ENCODE data around the gene DPP10.

DPP10 gene

DNA sequence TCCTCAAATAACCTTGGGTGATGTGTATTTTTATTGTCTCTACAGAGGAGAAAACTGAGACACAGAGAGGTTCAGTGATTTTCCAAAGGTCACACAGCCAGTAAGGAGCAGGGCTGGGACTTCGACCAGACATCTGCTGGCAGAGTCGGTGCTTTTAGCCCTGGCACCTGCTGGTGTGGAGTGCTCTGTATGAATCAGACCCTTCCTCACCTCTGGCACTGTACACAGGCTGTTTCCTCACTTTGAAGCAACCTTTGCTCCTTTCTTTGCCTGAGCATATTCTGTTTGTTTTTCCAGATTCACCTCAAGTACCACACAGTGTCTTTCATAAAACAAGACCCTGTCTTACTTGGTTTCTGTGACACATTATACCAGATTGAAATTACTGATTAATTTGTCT lies 107.9 kb downstream of the DPP10 start:
- no peak overlapping the region for H3K27ac ChIP-seq
- TF ChIP-seq ZFX (IDR thresholded peaks at IDR 0.05) (no peak), CTCF (conservative IDR thresholded peaks at IDR 0.05) (no peak)

DNA sequence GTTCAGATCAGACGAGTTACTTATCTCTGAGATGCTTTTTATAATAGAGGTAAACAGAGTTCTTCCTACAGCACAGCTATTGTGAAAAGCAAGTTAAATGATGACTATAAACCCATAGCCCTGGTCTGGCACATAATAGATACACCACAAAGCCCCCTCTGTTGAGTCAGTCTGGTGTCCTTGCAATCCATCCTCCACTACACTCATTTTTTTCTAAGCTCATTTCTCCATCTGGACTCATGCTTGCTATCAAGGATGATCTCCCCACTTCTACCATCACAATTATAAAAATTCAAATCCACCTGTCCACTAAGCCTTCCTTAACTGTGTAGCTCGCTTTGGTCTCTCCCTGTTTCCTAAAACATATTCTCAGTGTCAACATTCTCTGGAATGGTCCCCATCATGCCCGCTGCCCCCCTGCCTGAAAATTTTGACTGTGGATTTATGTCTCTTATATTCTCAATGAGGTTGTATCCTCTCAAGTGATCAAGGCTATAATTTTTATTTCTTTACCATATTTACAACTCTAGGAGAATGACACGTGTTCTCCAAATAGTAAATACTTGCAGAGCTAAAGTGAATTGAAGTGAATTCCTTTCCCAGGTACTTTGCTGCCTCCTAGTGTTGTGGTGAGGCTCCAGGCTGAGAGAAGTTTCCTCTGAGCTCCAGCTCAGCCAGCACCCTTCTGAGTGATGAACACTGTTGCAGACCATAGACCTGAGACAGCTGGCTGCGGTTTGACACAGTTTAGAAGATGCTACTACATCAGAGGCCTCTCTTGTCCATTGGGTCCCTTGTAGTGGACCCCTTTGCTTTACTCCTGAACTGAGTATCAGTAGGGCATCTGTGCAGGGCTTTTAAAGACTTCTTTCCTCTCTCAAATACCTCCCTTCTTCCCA lies 108.7 kb downstream of the DPP10 start:
- no peak for TF ChIP-seq ZFX (IDR thresholded peaks at IDR 0.05)
- peak; percentile 87 for TF ChIP-seq CTCF (conservative IDR thresholded peaks at IDR 0.05)
- no peak overlapping the region for H3K27ac ChIP-seq

GRCh38 chr2:114553027-114553426 lies 110.6 kb downstream of the DPP10 start:
- no peak for TF ChIP-seq ZFX (IDR thresholded peaks at IDR 0.05)
- TF ChIP-seq CTCF (conservative IDR thresholded peaks at IDR 0.05) = no peak
- no peak overlapping the region for H3K27ac ChIP-seq

- no peak overlapping the region for H3K27ac ChIP-seq
- TF ChIP-seq CTCF (conservative IDR thresholded peaks at IDR 0.05) = no peak
- no peak for TF ChIP-seq ZFX (IDR thresholded peaks at IDR 0.05)
Observed at GRCh38 chr2:114569166-114569565, 126.7 kb downstream of the DPP10 start.

GRCh38 chr2:114577657-114578056 lies 135.2 kb downstream of the DPP10 start:
- TF ChIP-seq ZFX (IDR thresholded peaks at IDR 0.05) = no peak
- TF ChIP-seq CTCF (conservative IDR thresholded peaks at IDR 0.05) = no peak
- no peak overlapping the region for H3K27ac ChIP-seq

- TF ChIP-seq CTCF (conservative IDR thresholded peaks at IDR 0.05) (no peak), ZFX (IDR thresholded peaks at IDR 0.05) (no peak)
Observed at GRCh38 chr2:114579542-114579941, 137.1 kb downstream of the DPP10 start.

DNA sequence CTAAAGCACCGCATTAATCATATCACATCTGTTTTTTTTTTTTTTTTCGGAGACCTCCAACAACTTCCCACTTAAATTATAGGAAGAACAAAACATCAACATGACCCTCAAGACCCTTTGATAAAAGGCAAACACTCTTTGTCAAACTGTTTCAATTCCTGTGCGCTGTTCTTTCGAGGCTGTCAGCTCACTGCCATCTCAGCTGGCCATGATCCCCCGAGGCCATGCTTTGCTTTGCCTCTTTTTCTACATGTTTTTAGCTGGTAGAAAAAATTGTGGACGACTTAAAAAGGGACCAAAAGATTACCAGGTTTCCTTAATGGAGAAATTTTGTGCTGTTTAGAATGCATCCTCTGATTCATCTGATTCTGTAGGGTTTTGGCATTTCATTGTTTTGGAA lies 138.2 kb downstream of the DPP10 start:
- H3K27ac ChIP-seq = no peak overlapping the region
- no peak for TF ChIP-seq ZFX (IDR thresholded peaks at IDR 0.05)
- TF ChIP-seq CTCF (conservative IDR thresholded peaks at IDR 0.05) = no peak

More at GRCh38 chr2:114579542-114579941, 137.1 kb downstream of the DPP10 start:
- no peak overlapping the region for H3K27ac ChIP-seq

All from C4-2B (cell line).